GM23338 (cell line): Measurements from ENCODE around the gene ATAD1. TPM values are rescaled to one million over a fixed set of nuclear protein-coding genes. Genes with fewer than 3 reads are reported as not detected.

Source experiments
- ATAC-seq: fragments of 200-7000 bp; cut with Tn5 transposase; 3 replicates; pipeline ENCODE4 v1.9.1; 2020
- DNase-seq: peaks from one replicate; pipeline ENCODE4 v3.0.0-alpha.2; 2015; ENCODE audit warnings: low spot score
- H2AFZ ChIP-seq: fragments of 200-600 bp; sonication (generic); 2 replicates; pipeline ENCODE4 v1.8.0; 2016; ENCODE audit warnings: antibody characterized with exemption, mild to moderate bottlenecking, moderate library complexity
- H3F3A ChIP-seq: fragments of 200-600 bp; sonication (generic); replicated peaks from 2 replicates; pipeline ENCODE4 v1.8.0; 2017; ENCODE audit warnings: antibody characterized with exemption, mixed run types, low read depth
- H3K27ac ChIP-seq: fragments of 200-600 bp; sonication (generic); 2 replicates; pipeline ENCODE4 v1.6.1; 2016; ENCODE audit warnings: low read depth
- H3K27me3 ChIP-seq: fragments of 200-600 bp; sonication (generic); 2 replicates; pipeline ENCODE4 v1.8.0; 2016; ENCODE audit warnings: mild to moderate bottlenecking, mixed run types, moderate library complexity; ENCODE audit not compliant: insufficient read depth
- H3K36me3 ChIP-seq: fragments of 200-600 bp; sonication (generic); 2 replicates; pipeline ENCODE4 v1.8.0; 2016; ENCODE audit warnings: mild to moderate bottlenecking; ENCODE audit not compliant: insufficient read depth
- H3K4me1 ChIP-seq: fragments of 200-600 bp; sonication (generic); 2 replicates; pipeline ENCODE4 v1.8.0; 2016; ENCODE audit warnings: mild to moderate bottlenecking, moderate library complexity; ENCODE audit not compliant: insufficient read depth
- H3K4me2 ChIP-seq: fragments of 200-600 bp; sonication (generic); 2 replicates; pipeline ENCODE4 v1.7.1; 2017; ENCODE audit warnings: mixed run types
- H3K4me3 ChIP-seq: fragments of 200-600 bp; sonication (generic); 2 replicates; pipeline ENCODE4 v1.6.1; 2016; ENCODE audit warnings: mixed run types
- H3K79me2 ChIP-seq: fragments of 200-600 bp; sonication (generic); replicated peaks from 2 replicates; pipeline ENCODE4 v1.8.0; 2017; ENCODE audit warnings: mild to moderate bottlenecking; ENCODE audit not compliant: insufficient read depth
- H3K9me2 ChIP-seq: fragments of 200-600 bp; sonication (generic); 2 replicates; pipeline ENCODE4 v1.8.0; 2017; ENCODE audit not compliant: insufficient read depth
- H4K20me1 ChIP-seq: fragments of 200-600 bp; sonication (generic); replicated peaks from 2 replicates; pipeline ENCODE4 v1.8.0; 2017; ENCODE audit warnings: mild to moderate bottlenecking; ENCODE audit not compliant: insufficient read depth
- H3K27ac Mint-ChIP-seq: 2 replicates; pipeline ENCODE4 v1.8.0; 2020; ENCODE audit warnings: inconsistent platforms, mild to moderate bottlenecking, moderate library complexity, mixed read lengths
- H3K27me3 Mint-ChIP-seq: 3 replicates; pipeline ENCODE4 v1.8.0; 2022; ENCODE audit warnings: low read depth, mild to moderate bottlenecking, moderate library complexity, mixed read lengths, inconsistent platforms; ENCODE audit not compliant: insufficient read depth, poor library complexity
- H3K36me3 Mint-ChIP-seq: 3 replicates; pipeline ENCODE4 v1.8.0; 2021; ENCODE audit warnings: low read depth, mild to moderate bottlenecking, inconsistent platforms, moderate library complexity, mixed read lengths
- H3K4me1 Mint-ChIP-seq: 3 replicates; pipeline ENCODE4 v1.8.0; 2020; ENCODE audit warnings: mild to moderate bottlenecking, inconsistent platforms, mixed read lengths
- H3K4me3 Mint-ChIP-seq: 3 replicates; pipeline ENCODE4 v1.8.0; 2021; ENCODE audit warnings: moderate library complexity, mild to moderate bottlenecking, inconsistent platforms, mixed read lengths
- H3K9me3 Mint-ChIP-seq: 3 replicates; pipeline ENCODE4 v1.8.0; 2020; ENCODE audit warnings: moderate library complexity, mild to moderate bottlenecking, inconsistent platforms, mixed read lengths
- JUNB ChIP-seq: IDR thresholded peaks from one replicate; pipeline ENCODE4 v1.6.1; 2016; ENCODE audit warnings: antibody characterized with exemption; ENCODE audit not compliant: unreplicated experiment
- POLR2AphosphoS5 ChIP-seq: IDR thresholded peaks from 2 replicates; pipeline ENCODE4 v1.6.1; 2016; ENCODE audit warnings: antibody characterized with exemption, low read depth
- STAT1 ChIP-seq: IDR thresholded peaks from one replicate; pipeline ENCODE4 v1.6.1; 2016; ENCODE audit warnings: antibody characterized with exemption; ENCODE audit not compliant: unreplicated experiment
- ZNF114 ChIP-seq: fragments of 250-450 bp; sonication (Bioruptor Pico); IDR thresholded peaks from 2 replicates; pipeline ENCODE4 v1.5.0; 2020; ENCODE audit warnings: mild to moderate bottlenecking, moderate library complexity
- ZNF331 ChIP-seq: fragments of 250-450 bp; sonication (Bioruptor Pico); IDR thresholded peaks from 2 replicates; pipeline ENCODE4 v1.5.0; 2020; ENCODE audit warnings: low read depth, mild to moderate bottlenecking, moderate library complexity
- polyA plus RNA-seq: library from polyadenylated mRNA; unstranded; fragments of >200 nt; fragmentation: Nextera tagmentation; extraction: Ambion mirVana; gene quantifications from 2 replicates; pipeline ENCODE4 v1.2.1, GENCODE V29; 2016
- total RNA-seq: library from RNA; depleted of rRNA; stranded (reverse); fragments of >200 nt; shearing (Covaris generic); gene quantifications from 2 replicates; pipeline ENCODE4 v1.2.3, GENCODE V29; 2014
- TF ChIP-seq, protein P1 (sequence below): fragments of 250-450 bp; sonication (Bioruptor Pico); IDR thresholded peaks from 2 replicates; pipeline ENCODE4 v1.5.0; 2020; ENCODE audit warnings: mild to moderate bottlenecking, moderate library complexity
- TF ChIP-seq, protein P2 (sequence below), 2 experiments: fragments of 200-600 bp in 1 of 2; sonication (generic) in 1 of 2; conservative IDR thresholded peaks; 2 replicates each; pipeline versions ENCODE4 v1.5.1 to v1.6.1; 2016 to 2017; ENCODE audit warnings: antibody characterized with exemption in 2 of 2, low read depth in 2 of 2, mild to moderate bottlenecking in 2 of 2, moderate library complexity in 1 of 2
- TF ChIP-seq, protein P3 (sequence below): IDR thresholded peaks from one replicate; pipeline ENCODE4 v1.6.1; 2018; ENCODE audit warnings: antibody characterized with exemption; ENCODE audit not compliant: unreplicated experiment

ATAD1 gene
- total and polyA plus RNA-seq, 2 experiments from 2014 or later, result 30.3 to 49.6 TPM

DNA sequence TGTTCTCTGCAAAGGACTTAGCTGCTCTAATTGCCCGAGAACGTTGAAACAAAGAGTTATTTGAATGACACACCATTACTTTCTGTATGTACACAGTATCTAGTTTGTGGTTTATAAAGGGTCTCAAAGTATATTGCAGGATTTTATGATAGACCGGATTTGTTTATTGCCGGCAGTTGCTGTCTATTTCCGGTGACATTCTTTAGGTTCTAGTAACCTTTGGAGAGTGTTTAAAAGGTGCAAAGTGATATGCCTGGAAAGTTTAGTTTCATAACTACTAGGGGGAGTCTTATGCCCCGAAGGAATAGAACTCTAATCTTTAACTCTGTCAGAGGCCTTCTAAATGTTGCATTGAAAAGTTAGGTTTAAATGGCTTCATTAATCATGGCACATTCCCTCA lies 94.5 kb downstream of the ATAD1 start:
- TF ChIP-seq, protein P1, sequence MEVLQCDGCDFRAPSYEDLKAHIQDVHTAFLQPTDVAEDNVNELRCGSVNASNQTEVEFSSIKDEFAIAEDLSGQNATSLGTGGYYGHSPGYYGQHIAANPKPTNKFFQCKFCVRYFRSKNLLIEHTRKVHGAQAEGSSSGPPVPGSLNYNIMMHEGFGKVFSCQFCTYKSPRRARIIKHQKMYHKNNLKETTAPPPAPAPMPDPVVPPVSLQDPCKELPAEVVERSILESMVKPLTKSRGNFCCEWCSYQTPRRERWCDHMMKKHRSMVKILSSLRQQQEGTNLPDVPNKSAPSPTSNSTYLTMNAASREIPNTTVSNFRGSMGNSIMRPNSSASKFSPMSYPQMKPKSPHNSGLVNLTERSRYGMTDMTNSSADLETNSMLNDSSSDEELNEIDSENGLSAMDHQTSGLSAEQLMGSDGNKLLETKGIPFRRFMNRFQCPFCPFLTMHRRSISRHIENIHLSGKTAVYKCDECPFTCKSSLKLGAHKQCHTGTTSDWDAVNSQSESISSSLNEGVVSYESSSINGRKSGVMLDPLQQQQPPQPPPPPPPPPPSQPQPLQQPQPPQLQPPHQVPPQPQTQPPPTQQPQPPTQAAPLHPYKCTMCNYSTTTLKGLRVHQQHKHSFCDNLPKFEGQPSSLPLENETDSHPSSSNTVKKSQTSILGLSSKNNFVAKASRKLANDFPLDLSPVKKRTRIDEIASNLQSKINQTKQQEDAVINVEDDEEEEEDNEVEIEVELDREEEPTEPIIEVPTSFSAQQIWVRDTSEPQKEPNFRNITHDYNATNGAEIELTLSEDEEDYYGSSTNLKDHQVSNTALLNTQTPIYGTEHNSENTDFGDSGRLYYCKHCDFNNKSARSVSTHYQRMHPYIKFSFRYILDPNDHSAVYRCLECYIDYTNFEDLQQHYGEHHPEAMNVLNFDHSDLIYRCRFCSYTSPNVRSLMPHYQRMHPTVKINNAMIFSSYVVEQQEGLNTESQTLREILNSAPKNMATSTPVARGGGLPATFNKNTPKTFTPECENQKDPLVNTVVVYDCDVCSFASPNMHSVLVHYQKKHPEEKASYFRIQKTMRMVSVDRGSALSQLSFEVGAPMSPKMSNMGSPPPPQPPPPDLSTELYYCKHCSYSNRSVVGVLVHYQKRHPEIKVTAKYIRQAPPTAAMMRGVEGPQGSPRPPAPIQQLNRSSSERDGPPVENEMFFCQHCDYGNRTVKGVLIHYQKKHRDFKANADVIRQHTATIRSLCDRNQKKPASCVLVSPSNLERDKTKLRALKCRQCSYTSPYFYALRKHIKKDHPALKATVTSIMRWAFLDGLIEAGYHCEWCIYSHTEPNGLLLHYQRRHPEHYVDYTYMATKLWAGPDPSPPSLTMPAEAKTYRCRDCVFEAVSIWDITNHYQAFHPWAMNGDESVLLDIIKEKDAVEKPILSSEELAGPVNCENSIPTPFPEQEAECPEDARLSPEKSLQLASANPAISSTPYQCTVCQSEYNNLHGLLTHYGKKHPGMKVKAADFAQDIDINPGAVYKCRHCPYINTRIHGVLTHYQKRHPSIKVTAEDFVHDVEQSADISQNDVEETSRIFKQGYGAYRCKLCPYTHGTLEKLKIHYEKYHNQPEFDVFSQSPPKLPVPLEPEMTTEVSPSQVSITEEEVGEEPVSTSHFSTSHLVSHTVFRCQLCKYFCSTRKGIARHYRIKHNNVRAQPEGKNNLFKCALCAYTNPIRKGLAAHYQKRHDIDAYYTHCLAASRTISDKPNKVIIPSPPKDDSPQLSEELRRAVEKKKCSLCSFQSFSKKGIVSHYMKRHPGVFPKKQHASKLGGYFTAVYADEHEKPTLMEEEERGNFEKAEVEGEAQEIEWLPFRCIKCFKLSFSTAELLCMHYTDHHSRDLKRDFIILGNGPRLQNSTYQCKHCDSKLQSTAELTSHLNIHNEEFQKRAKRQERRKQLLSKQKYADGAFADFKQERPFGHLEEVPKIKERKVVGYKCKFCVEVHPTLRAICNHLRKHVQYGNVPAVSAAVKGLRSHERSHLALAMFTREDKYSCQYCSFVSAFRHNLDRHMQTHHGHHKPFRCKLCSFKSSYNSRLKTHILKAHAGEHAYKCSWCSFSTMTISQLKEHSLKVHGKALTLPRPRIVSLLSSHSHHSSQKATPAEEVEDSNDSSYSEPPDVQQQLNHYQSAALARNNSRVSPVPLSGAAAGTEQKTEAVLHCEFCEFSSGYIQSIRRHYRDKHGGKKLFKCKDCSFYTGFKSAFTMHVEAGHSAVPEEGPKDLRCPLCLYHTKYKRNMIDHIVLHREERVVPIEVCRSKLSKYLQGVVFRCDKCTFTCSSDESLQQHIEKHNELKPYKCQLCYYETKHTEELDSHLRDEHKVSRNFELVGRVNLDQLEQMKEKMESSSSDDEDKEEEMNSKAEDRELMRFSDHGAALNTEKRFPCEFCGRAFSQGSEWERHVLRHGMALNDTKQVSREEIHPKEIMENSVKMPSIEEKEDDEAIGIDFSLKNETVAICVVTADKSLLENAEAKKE (CRISPR knock-in tag), result no peak
- TF ChIP-seq, protein P2, sequence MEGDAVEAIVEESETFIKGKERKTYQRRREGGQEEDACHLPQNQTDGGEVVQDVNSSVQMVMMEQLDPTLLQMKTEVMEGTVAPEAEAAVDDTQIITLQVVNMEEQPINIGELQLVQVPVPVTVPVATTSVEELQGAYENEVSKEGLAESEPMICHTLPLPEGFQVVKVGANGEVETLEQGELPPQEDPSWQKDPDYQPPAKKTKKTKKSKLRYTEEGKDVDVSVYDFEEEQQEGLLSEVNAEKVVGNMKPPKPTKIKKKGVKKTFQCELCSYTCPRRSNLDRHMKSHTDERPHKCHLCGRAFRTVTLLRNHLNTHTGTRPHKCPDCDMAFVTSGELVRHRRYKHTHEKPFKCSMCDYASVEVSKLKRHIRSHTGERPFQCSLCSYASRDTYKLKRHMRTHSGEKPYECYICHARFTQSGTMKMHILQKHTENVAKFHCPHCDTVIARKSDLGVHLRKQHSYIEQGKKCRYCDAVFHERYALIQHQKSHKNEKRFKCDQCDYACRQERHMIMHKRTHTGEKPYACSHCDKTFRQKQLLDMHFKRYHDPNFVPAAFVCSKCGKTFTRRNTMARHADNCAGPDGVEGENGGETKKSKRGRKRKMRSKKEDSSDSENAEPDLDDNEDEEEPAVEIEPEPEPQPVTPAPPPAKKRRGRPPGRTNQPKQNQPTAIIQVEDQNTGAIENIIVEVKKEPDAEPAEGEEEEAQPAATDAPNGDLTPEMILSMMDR (conservative IDR thresholded peaks at IDR 0.05; ENCODE audit: low read depth in 2 of 2), result no peak
- TF ChIP-seq STAT1 (no peak), POLR2AphosphoS5 (no peak), JUNB (no peak), ZNF114 (CRISPR knock-in tag) (no peak), ZNF331 (CRISPR knock-in tag) (no peak)
- TF ChIP-seq, protein P3, sequence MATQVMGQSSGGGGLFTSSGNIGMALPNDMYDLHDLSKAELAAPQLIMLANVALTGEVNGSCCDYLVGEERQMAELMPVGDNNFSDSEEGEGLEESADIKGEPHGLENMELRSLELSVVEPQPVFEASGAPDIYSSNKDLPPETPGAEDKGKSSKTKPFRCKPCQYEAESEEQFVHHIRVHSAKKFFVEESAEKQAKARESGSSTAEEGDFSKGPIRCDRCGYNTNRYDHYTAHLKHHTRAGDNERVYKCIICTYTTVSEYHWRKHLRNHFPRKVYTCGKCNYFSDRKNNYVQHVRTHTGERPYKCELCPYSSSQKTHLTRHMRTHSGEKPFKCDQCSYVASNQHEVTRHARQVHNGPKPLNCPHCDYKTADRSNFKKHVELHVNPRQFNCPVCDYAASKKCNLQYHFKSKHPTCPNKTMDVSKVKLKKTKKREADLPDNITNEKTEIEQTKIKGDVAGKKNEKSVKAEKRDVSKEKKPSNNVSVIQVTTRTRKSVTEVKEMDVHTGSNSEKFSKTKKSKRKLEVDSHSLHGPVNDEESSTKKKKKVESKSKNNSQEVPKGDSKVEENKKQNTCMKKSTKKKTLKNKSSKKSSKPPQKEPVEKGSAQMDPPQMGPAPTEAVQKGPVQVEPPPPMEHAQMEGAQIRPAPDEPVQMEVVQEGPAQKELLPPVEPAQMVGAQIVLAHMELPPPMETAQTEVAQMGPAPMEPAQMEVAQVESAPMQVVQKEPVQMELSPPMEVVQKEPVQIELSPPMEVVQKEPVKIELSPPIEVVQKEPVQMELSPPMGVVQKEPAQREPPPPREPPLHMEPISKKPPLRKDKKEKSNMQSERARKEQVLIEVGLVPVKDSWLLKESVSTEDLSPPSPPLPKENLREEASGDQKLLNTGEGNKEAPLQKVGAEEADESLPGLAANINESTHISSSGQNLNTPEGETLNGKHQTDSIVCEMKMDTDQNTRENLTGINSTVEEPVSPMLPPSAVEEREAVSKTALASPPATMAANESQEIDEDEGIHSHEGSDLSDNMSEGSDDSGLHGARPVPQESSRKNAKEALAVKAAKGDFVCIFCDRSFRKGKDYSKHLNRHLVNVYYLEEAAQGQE, result no peak
- Mint-ChIP-seq H3K4me3 (no peak overlapping the region), H3K9me3 (no peaks in the 10 kb centered on the region), H3K27me3 (peaks cover 4% of the 10 kb centered on the region), H3K27ac (no peak overlapping the region), H3K36me3 (no peaks in the 10 kb centered on the region), H3K4me1 (no peaks in the 10 kb centered on the region)
- H3K27ac ChIP-seq, result no peak overlapping the region
- H3K4me3 ChIP-seq, result no peak overlapping the region
- H4K20me1 ChIP-seq, result no peaks in the 10 kb centered on the region
- DNase-seq, result no peak
- ATAC-seq, result no peak
- no peaks in the 10 kb centered on the region for H3K36me3 ChIP-seq
- no peaks in the 10 kb centered on the region for H3K27me3 ChIP-seq
- H3K4me2 ChIP-seq, result no peak overlapping the region
- H3K79me2 ChIP-seq, result no peaks in the 10 kb centered on the region
- H2AFZ ChIP-seq, result no peak overlapping the region
- H3K4me1 ChIP-seq, result no peaks in the 10 kb centered on the region
- H3K9me2 ChIP-seq, result no peaks in the 10 kb centered on the region
- H3F3A ChIP-seq, result no peaks in the 10 kb centered on the region
